ENCODE measurements around the gene KPNA5.
"Not testable (repeated sequence)": the region's sequence is repeated elsewhere in the genome, so short reads cannot be mapped to it uniquely, and the experiment has no call there.

KPNA5 gene

GRCh38 chr6:116703888-116704287 is 22.9 kb downstream of the KPNA5 start:
- DNase-seq (ENCODE audit: low read depth in 2 of 2): not testable (repeated sequence)

GRCh38 chr6:116705917-116706316 is 24.9 kb downstream of the KPNA5 start:
- DNase-seq (ENCODE audit: low read depth in 2 of 2): no peak

GRCh38 chr6:116714296-116714695 is 33.3 kb downstream of the KPNA5 start:
- DNase-seq (ENCODE audit: low read depth in 2 of 2): no peak

GRCh38 chr6:116714761-116715160 is 33.8 kb downstream of the KPNA5 start:
- DNase-seq (ENCODE audit: low read depth in 2 of 2): no peak

GRCh38 chr6:116726947-116727346 is 45.9 kb downstream of the KPNA5 start:
- no peak for DNase-seq (ENCODE audit: low read depth in 2 of 2)

GRCh38 chr6:116730513-116730912 is 49.5 kb downstream of the KPNA5 start:
- no peak for DNase-seq (ENCODE audit: low read depth in 2 of 2)

GRCh38 chr6:116737004-116737403 is 56.0 kb downstream of the KPNA5 start:
- no peak for DNase-seq (ENCODE audit: low read depth in 2 of 2)

- not testable (repeated sequence) for DNase-seq (ENCODE audit: low read depth in 2 of 2)
Measured at GRCh38 chr6:116740486-116740885, 59.5 kb downstream of the KPNA5 start.

GRCh38 chr6:116741571-116741970 is 60.6 kb downstream of the KPNA5 start:
- DNase-seq (ENCODE audit: low read depth in 2 of 2): no peak

GRCh38 chr6:116745176-116745575 is 64.2 kb downstream of the KPNA5 start:
- DNase-seq (ENCODE audit: low read depth in 2 of 2): no peak

- no peak for DNase-seq (ENCODE audit: low read depth in 2 of 2)
Measured at GRCh38 chr6:116761779-116762178, 80.8 kb downstream of the KPNA5 start.

- no peak for DNase-seq (ENCODE audit: low read depth in 2 of 2)
Measured at GRCh38 chr6:116762235-116762634, 81.2 kb downstream of the KPNA5 start.

- no peak for DNase-seq (ENCODE audit: low read depth in 2 of 2)
Measured at GRCh38 chr6:116763048-116763447, 82.0 kb downstream of the KPNA5 start.

- DNase-seq (ENCODE audit: low read depth in 2 of 2): no peak
Measured at GRCh38 chr6:116763906-116764628, 83.1 kb downstream of the KPNA5 start.

GRCh38 chr6:116764629-116764960 is 83.6 kb downstream of the KPNA5 start:
- no peak for DNase-seq (ENCODE audit: low read depth in 2 of 2)

- no peak for DNase-seq (ENCODE audit: low read depth in 2 of 2)
Measured at GRCh38 chr6:116764961-116765841, 84.2 kb downstream of the KPNA5 start, which contains the start of gene FAM162B. Gene FAM162B (minus strand): TSS chr6:116765719. CDS start chr6:116765576, 143 bp downstream.

GRCh38 chr6:116766506-116767176 is 85.6 kb downstream of the KPNA5 start:
- no peak for DNase-seq (ENCODE audit: low read depth in 2 of 2)

GRCh38 chr6:116767715-116768114 is 86.7 kb downstream of the KPNA5 start:
- no peak for DNase-seq (ENCODE audit: low read depth in 2 of 2)

GRCh38 chr6:116772450-116772849 is 91.4 kb downstream of the KPNA5 start:
- DNase-seq (ENCODE audit: low read depth in 2 of 2): no peak

GRCh38 chr6:116773886-116774285 is 92.9 kb downstream of the KPNA5 start:
- no peak for DNase-seq (ENCODE audit: low read depth in 2 of 2)

GRCh38 chr6:116779573-116780164 is 98.7 kb downstream of the KPNA5 start:
- DNase-seq (ENCODE audit: low read depth in 2 of 2): no peak

GRCh38 chr6:116783852-116784251 is 102.8 kb downstream of the KPNA5 start:
- DNase-seq (ENCODE audit: low read depth in 2 of 2): no peak
